DMS153 treated with DMSO at 0.1 percent for 48 hours (cell line): ENCODE results near the gene POLR3B.
A peak's percentile ranks its signal among the peaks of the same experiment; 100 is the strongest.

Experiments used
- DNase-seq: peaks from one replicate; lab custom pipeline; 2025; ENCODE audit not compliant: unreplicated experiment; lab: John Stamatoyannopoulos, UW

The POLR3B gene

GRCh38 chr12:106412563-106412962 is 55.0 kb downstream of the POLR3B start:
- no peak for DNase-seq

- no peak for DNase-seq
Measured at GRCh38 chr12:106415134-106415533, 57.6 kb downstream of the POLR3B start.

GRCh38 chr12:106416273-106416672 is 58.7 kb downstream of the POLR3B start:
- DNase-seq = no peak

- no peak for DNase-seq
Measured at GRCh38 chr12:106417926-106418910, 60.7 kb downstream of the POLR3B start.

GRCh38 chr12:106418970-106419369 is 61.4 kb downstream of the POLR3B start:
- no peak for DNase-seq

GRCh38 chr12:106423291-106423690 is 65.7 kb downstream of the POLR3B start:
- DNase-seq = no peak

GRCh38 chr12:106425061-106425702 is 67.6 kb downstream of the POLR3B start:
- DNase-seq = no peak

- no peak for DNase-seq
Measured at GRCh38 chr12:106427917-106428316, 70.4 kb downstream of the POLR3B start.

- no peak for DNase-seq
Measured at GRCh38 chr12:106428384-106428783, 70.8 kb downstream of the POLR3B start.

GRCh38 chr12:106429043-106429552 is 71.5 kb downstream of the POLR3B start:
- DNase-seq = no peak

GRCh38 chr12:106429636-106430035 is 72.1 kb downstream of the POLR3B start:
- no peak for DNase-seq

- DNase-seq = no peak
Measured at GRCh38 chr12:106431839-106432411, 74.4 kb downstream of the POLR3B start.

GRCh38 chr12:106433055-106433454 is 75.5 kb downstream of the POLR3B start:
- DNase-seq = no peak

- no peak for DNase-seq
Measured at GRCh38 chr12:106434526-106434925, 77.0 kb downstream of the POLR3B start.

- DNase-seq = no peak
Measured at GRCh38 chr12:106436164-106436563, 78.6 kb downstream of the POLR3B start.

- DNase-seq = no peak
Measured at GRCh38 chr12:106442575-106442974, 85.0 kb downstream of the POLR3B start.

- no peak for DNase-seq
Measured at GRCh38 chr12:106445053-106445452, 87.5 kb downstream of the POLR3B start.

- no peak for DNase-seq
Measured at GRCh38 chr12:106445959-106446358, 88.4 kb downstream of the POLR3B start.

- DNase-seq = peak; percentile 58
Measured at GRCh38 chr12:106446419-106447092, 89.0 kb downstream of the POLR3B start.

GRCh38 chr12:106452309-106452708 is 94.8 kb downstream of the POLR3B start:
- DNase-seq = no peak

- DNase-seq = no peak
Measured at GRCh38 chr12:106455111-106455510, 97.6 kb downstream of the POLR3B start.
